Brain microvascular endothelial cell (primary cell): ENCODE measurements around the gene TP53TG5.

Source experiments
- DNase-seq: peaks from one replicate; pipeline ENCODE4 v3.0.0-alpha.2; 2020
- H3K27ac ChIP-seq: fragments of 250-450 bp; sonication (Bioruptor Pico); 2 replicates; pipeline ENCODE4 v1.5.1; 2020; ENCODE audit warnings: mild to moderate bottlenecking, moderate library complexity
- H3K27me3 ChIP-seq: fragments of 250-450 bp; sonication (Bioruptor Pico); replicated peaks from 2 replicates; pipeline ENCODE4 v1.5.1; 2020; ENCODE audit warnings: mild to moderate bottlenecking
- H3K36me3 ChIP-seq: fragments of 250-450 bp; sonication (Bioruptor Pico); replicated peaks from 2 replicates; pipeline ENCODE4 v1.5.1; 2020; ENCODE audit warnings: mild to moderate bottlenecking
- H3K4me3 ChIP-seq: 2 replicates; pipeline ENCODE4 v1.5.1; 2011; ENCODE audit warnings: low read depth, mild to moderate bottlenecking, control low read depth, low read length, moderate library complexity
- in situ Hi-C: cut with HindIII; loops from 2 replicates; pipeline ENCODE4 v1.10.0; 2017; ENCODE audit warnings: low sequenced_read_pairs, low pct_ligation_motif_present
- TF ChIP-seq, protein P1 (sequence below): IDR thresholded peaks from 2 replicates; pipeline ENCODE4 v1.5.1; 2011; ENCODE audit warnings: low read depth, mild to moderate bottlenecking, moderate library complexity, low read length, control low read depth, inconsistent platforms; ENCODE audit errors: missing control alignments

TP53TG5 gene

GRCh38 chr20:45391559-45391958 is 13.4 kb upstream of the TP53TG5 start:
- no peak for DNase-seq

DNA sequence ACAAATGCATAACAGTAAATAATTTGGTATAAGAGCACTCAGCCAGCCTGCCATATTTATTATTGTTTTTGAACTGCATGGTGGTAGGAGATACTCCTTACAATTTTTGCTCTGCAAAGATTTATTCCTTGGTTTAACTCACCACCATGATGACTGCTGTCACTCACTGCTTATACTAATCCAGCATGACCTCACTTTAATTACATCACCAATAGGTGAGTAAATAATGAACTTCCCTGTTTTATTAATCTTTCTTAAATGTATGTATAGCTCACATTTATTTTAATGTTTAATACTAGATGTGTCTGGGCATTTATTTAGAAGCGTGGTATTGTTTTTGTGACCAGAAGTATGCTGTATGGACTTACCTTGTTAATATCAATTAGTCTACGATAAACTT is 12.8 kb upstream of the TP53TG5 start:
- TF ChIP-seq, protein P1, sequence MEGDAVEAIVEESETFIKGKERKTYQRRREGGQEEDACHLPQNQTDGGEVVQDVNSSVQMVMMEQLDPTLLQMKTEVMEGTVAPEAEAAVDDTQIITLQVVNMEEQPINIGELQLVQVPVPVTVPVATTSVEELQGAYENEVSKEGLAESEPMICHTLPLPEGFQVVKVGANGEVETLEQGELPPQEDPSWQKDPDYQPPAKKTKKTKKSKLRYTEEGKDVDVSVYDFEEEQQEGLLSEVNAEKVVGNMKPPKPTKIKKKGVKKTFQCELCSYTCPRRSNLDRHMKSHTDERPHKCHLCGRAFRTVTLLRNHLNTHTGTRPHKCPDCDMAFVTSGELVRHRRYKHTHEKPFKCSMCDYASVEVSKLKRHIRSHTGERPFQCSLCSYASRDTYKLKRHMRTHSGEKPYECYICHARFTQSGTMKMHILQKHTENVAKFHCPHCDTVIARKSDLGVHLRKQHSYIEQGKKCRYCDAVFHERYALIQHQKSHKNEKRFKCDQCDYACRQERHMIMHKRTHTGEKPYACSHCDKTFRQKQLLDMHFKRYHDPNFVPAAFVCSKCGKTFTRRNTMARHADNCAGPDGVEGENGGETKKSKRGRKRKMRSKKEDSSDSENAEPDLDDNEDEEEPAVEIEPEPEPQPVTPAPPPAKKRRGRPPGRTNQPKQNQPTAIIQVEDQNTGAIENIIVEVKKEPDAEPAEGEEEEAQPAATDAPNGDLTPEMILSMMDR = no peak
- DNase-seq = no peak
- Histone ChIP-seq H3K27me3 (no peaks in the 10 kb centered on the region), H3K4me3 (no peak overlapping the region), H3K27ac (no peak overlapping the region), H3K36me3 (no peaks in the 10 kb centered on the region)
- in situ Hi-C loops = no loop called here

More at GRCh38 chr20:45391559-45391958, 13.4 kb upstream of the TP53TG5 start:
- Histone ChIP-seq H3K27ac (no peak overlapping the region), H3K27me3 (no peaks in the 10 kb centered on the region), H3K4me3 (no peak overlapping the region), H3K36me3 (no peaks in the 10 kb centered on the region)
- TF ChIP-seq, protein P1 = no peak
- in situ Hi-C loops = no loop called here

- Histone ChIP-seq H3K4me3 (no peak overlapping the region), H3K27ac (no peak overlapping the region), H3K27me3 (no peaks in the 10 kb centered on the region), H3K36me3 (no peaks in the 10 kb centered on the region)
- DNase-seq = no peak
- TF ChIP-seq, protein P1 = no peak
- in situ Hi-C loops = no loop called here
Measured at GRCh38 chr20:45387274-45387673, 9.1 kb upstream of the TP53TG5 start.

GRCh38 chr20:45377269-45377668 is 856 bp downstream of the TP53TG5 start:
- in situ Hi-C loops = no loop called here
- TF ChIP-seq, protein P1 = no peak

GRCh38 chr20:45374966-45375365 is 3.2 kb downstream of the TP53TG5 start:
- in situ Hi-C loops = no loop called here
- no peak overlapping the region for H3K27ac ChIP-seq

More at GRCh38 chr20:45377269-45377668, 856 bp downstream of the TP53TG5 start:
- H3K4me3 ChIP-seq = no peak overlapping the region
- H3K27ac ChIP-seq = no peak overlapping the region
- no peaks in the 10 kb centered on the region for H3K27me3 ChIP-seq
- DNase-seq = no peak
- no peaks in the 10 kb centered on the region for H3K36me3 ChIP-seq

GRCh38 chr20:45374101-45374467 is 4.0 kb downstream of the TP53TG5 start:
- in situ Hi-C loops = no loop called here
- Histone ChIP-seq H3K27ac (no peak overlapping the region), H3K27me3 (no peaks in the 10 kb centered on the region), H3K4me3 (no peak overlapping the region), H3K36me3 (no peaks in the 10 kb centered on the region)
- no peak for DNase-seq
- TF ChIP-seq, protein P1 = no peak

More at GRCh38 chr20:45374966-45375365, 3.2 kb downstream of the TP53TG5 start:
- TF ChIP-seq, protein P1 = no peak
- Histone ChIP-seq H3K27me3 (no peaks in the 10 kb centered on the region), H3K4me3 (no peak overlapping the region), H3K36me3 (no peaks in the 10 kb centered on the region)
- DNase-seq = no peak
